HepG2 (cell line): Measurements from ENCODE around the gene PRSS22. TPM values are rescaled to one million over a fixed set of nuclear protein-coding genes. Genes with fewer than 3 reads are reported as not detected.

Experiments
- CTCF ChIP-seq: sonication (generic); formaldehyde crosslinking; IDR thresholded peaks from 2 replicates; pipeline ENCODE4 v1.5.0; 2020; ENCODE audit warnings: mild to moderate bottlenecking, missing genetic modification reagents, moderate library complexity
- IRX3 ChIP-seq: sonication (generic); formaldehyde crosslinking; IDR thresholded peaks from 2 replicates; pipeline ENCODE4 v1.8.1; 2023; ENCODE audit warnings: mild to moderate bottlenecking, low read depth, missing genetic modification reagents, borderline replicate concordance
- MAF1 ChIP-seq: sonication (generic); formaldehyde crosslinking; IDR thresholded peaks from 2 replicates; pipeline ENCODE4 v1.5.0; 2020; ENCODE audit warnings: missing genetic modification reagents, borderline replicate concordance
- NRL ChIP-seq: sonication (generic); formaldehyde crosslinking; IDR thresholded peaks from 2 replicates; pipeline ENCODE4 v1.5.0; 2020; ENCODE audit warnings: missing genetic modification reagents, mild to moderate bottlenecking, moderate library complexity, borderline replicate concordance
- SKI ChIP-seq: fragments of 450-650 bp; IDR thresholded peaks from one replicate; pipeline ENCODE4 v1.6.1; 2018; ENCODE audit warnings: mild to moderate bottlenecking; ENCODE audit not compliant: partially characterized antibody
- SMAD9 ChIP-seq: sonication (generic); formaldehyde crosslinking; IDR thresholded peaks from 2 replicates; pipeline ENCODE4 v1.5.1; 2020; ENCODE audit warnings: mild to moderate bottlenecking, missing genetic modification reagents
- SOX5 ChIP-seq: IDR thresholded peaks from 2 replicates; pipeline ENCODE4 v1.6.1; 2016; ENCODE audit warnings: borderline replicate concordance
- SP1 ChIP-seq, 2 experiments: fragments of 450-650 bp in 1 of 2; sonication (generic) in 1 of 2; formaldehyde crosslinking in 1 of 2; IDR thresholded peaks; 2 replicates each; pipeline versions ENCODE4 v1.4.0 to v1.6.1; 2016 to 2020; ENCODE audit warnings: missing genetic modification reagents in 1 of 2
- SRSF4 ChIP-seq: fragments of 200-400 bp; formaldehyde crosslinking; IDR thresholded peaks from one replicate; pipeline ENCODE4 v1.6.1; 2018; ENCODE audit warnings: mild to moderate bottlenecking, low read depth, low read length, moderate library complexity; ENCODE audit not compliant: poor library complexity, severe bottlenecking
- STAT5B ChIP-seq: sonication (generic); formaldehyde crosslinking; IDR thresholded peaks from 2 replicates; pipeline ENCODE4 v1.4.0; 2020; ENCODE audit warnings: missing genetic modification reagents
- THYN1 ChIP-seq: sonication (generic); formaldehyde crosslinking; IDR thresholded peaks from 2 replicates; pipeline ENCODE4 v1.8.1; 2023; ENCODE audit warnings: low read depth, mild to moderate bottlenecking, moderate library complexity, missing genetic modification reagents, borderline replicate concordance
- TOE1 ChIP-seq: sonication (generic); formaldehyde crosslinking; IDR thresholded peaks from 2 replicates; pipeline ENCODE4 v1.4.0; 2020; ENCODE audit warnings: mild to moderate bottlenecking, missing genetic modification reagents
- TP53 ChIP-seq: sonication (generic); formaldehyde crosslinking; conservative IDR thresholded peaks from 2 replicates; pipeline ENCODE4 v1.4.0; 2020; ENCODE audit warnings: missing genetic modification reagents
- ZMAT3 ChIP-seq: sonication (generic); formaldehyde crosslinking; conservative IDR thresholded peaks from 2 replicates; pipeline ENCODE4 v1.7.0; 2021; ENCODE audit warnings: missing genetic modification reagents
- ZMYM2 ChIP-seq: sonication (generic); formaldehyde crosslinking; IDR thresholded peaks from 2 replicates; pipeline ENCODE4 v1.8.0; 2022; ENCODE audit warnings: mild to moderate bottlenecking, missing genetic modification reagents
- ZNF263 ChIP-seq: sonication (generic); formaldehyde crosslinking; IDR thresholded peaks from 2 replicates; pipeline ENCODE4 v1.4.0; 2020; ENCODE audit warnings: missing genetic modification reagents
- ZNF335 ChIP-seq: sonication (generic); formaldehyde crosslinking; IDR thresholded peaks from 2 replicates; pipeline ENCODE4 v1.4.0; 2020; ENCODE audit warnings: missing genetic modification reagents
- ZNF33A ChIP-seq: sonication (generic); formaldehyde crosslinking; IDR thresholded peaks from 2 replicates; pipeline ENCODE4 v1.5.1; 2020; ENCODE audit warnings: missing genetic modification reagents, mild to moderate bottlenecking, moderate library complexity, borderline replicate concordance
- ZNF460 ChIP-seq: sonication (generic); formaldehyde crosslinking; IDR thresholded peaks from 2 replicates; pipeline ENCODE4 v1.5.1; 2020; ENCODE audit warnings: missing genetic modification reagents, mild to moderate bottlenecking, borderline replicate concordance
- ZNF557 ChIP-seq: sonication (generic); formaldehyde crosslinking; IDR thresholded peaks from 2 replicates; pipeline ENCODE4 v1.4.0; 2020; ENCODE audit warnings: missing genetic modification reagents
- ZNF691 ChIP-seq: sonication (generic); formaldehyde crosslinking; IDR thresholded peaks from 2 replicates; pipeline ENCODE4 v1.4.0; 2020; ENCODE audit warnings: missing genetic modification reagents, low read depth, mild to moderate bottlenecking, borderline replicate concordance
- ZNF720 ChIP-seq: sonication (generic); formaldehyde crosslinking; IDR thresholded peaks from 2 replicates; pipeline ENCODE4 v1.4.0; 2020; ENCODE audit warnings: missing genetic modification reagents
- ZNF883 ChIP-seq: sonication (generic); formaldehyde crosslinking; IDR thresholded peaks from 2 replicates; pipeline ENCODE4 v1.5.1; 2020; ENCODE audit warnings: mild to moderate bottlenecking, missing genetic modification reagents; ENCODE audit errors: not compliant biosample characterization
- ZSCAN21 ChIP-seq: sonication (generic); formaldehyde crosslinking; IDR thresholded peaks from 2 replicates; pipeline ENCODE4 v1.8.0; 2022; ENCODE audit warnings: mild to moderate bottlenecking, missing genetic modification reagents, moderate library complexity, borderline replicate concordance
- ZSCAN29 ChIP-seq: sonication (generic); formaldehyde crosslinking; conservative IDR thresholded peaks from 2 replicates; pipeline ENCODE4 v1.4.0; 2020; ENCODE audit warnings: mild to moderate bottlenecking, missing genetic modification reagents
- ZSCAN5A ChIP-seq: sonication (generic); formaldehyde crosslinking; IDR thresholded peaks from 2 replicates; pipeline ENCODE4 v1.8.0; 2022; ENCODE audit warnings: mild to moderate bottlenecking, missing genetic modification reagents, borderline replicate concordance
- polyA plus RNA-seq, 8 experiments: library from polyadenylated mRNA; depleted of rRNA in 3 of 8; stranded (reverse) in 7 of 8; unstranded in 1 of 8; fragments of >200 nt; fragmentation: Illumina TruSeq in 4 of 8; extraction: Trizol in 4 of 8; gene quantifications; 2 replicates each; pipeline versions ENCODE4 v1.2.1 to v1.2.3, GENCODE V29; 2011 to 2016; ENCODE audit warnings: low read depth in 4 of 8, missing spikeins in 1 of 8, mixed read lengths in 1 of 8; ENCODE audit not compliant: insufficient read depth in 1 of 8
- total RNA-seq, 5 experiments: library from RNA; depleted of rRNA; stranded (reverse); fragments of >200 nt; fragmentation: Illumina TruSeq; extraction: Trizol; gene quantifications; 2 replicates each; pipeline ENCODE4 v1.2.3, GENCODE V29; 2016; ENCODE audit warnings: low read depth in 1 of 5

Gene PRSS22
- total and polyA plus RNA-seq, 2 of the 13 experiments (the other 11 are each of a cell fraction or from before 2014, with no cell fraction given), result 0.24 to 0.32 TPM

GRCh38 chr16:2904100-2904921 lies 46.3 kb upstream of the PRSS22 start (continued):
- TF ChIP-seq SOX5 (CRISPR knock-in tag) (no peak; the same call in 1 of the 2 replicates), ZMYM2 (CRISPR knock-in tag) (no peak; the same call in 1 of the 2 replicates), NRL (CRISPR knock-in tag) (0 out of 2 replicates have a peak, but pooled peaks have one; percentile 59), CTCF (CRISPR knock-in tag) (peak; percentile 95), SKI (no peak), TOE1 (no peak), TP53 (CRISPR knock-in tag) (no peak; the same call in 1 of the 2 replicates), ZSCAN5A (CRISPR knock-in tag) (no peak; the same call in 1 of the 2 replicates), THYN1 (CRISPR knock-in tag) (no peak), ZNF335 (CRISPR knock-in tag) (no peak), ZSCAN29 (CRISPR knock-in tag) (peak; percentile 97), ZNF691 (peak; percentile 62), STAT5B (CRISPR knock-in tag) (no peak), ZNF720 (CRISPR knock-in tag) (no peak), ZNF263 (CRISPR knock-in tag) (no peak), SMAD9 (no peak), ZNF33A (CRISPR knock-in tag) (no peak), ZNF460 (CRISPR knock-in tag) (no peak), SP1 (IDR thresholded peaks at IDR 0.05) (no peak), SP1 (CRISPR knock-in tag; IDR thresholded peaks at IDR 0.05) (0 out of 2 replicates have a peak, but pooled peaks have one; percentile 36), MAF1 (peak; percentile 70; the same call in 1 of the 2 replicates), ZNF883 (CRISPR knock-in tag) (no peak), ZNF557 (CRISPR knock-in tag) (no peak; the same call in 1 of the 2 replicates), ZMAT3 (CRISPR knock-in tag) (peak; percentile 70), IRX3 (no peak), ZSCAN21 (CRISPR knock-in tag) (peak; percentile 77; the same call in 1 of the 2 replicates), SRSF4 (no peak)
